Esophagus muscularis mucosa (tissue), 4 donors: Measurements from ENCODE around the gene SAT1.

ENCODE experiments used
- CTCF ChIP-seq, 3 experiments: fragments of 200-600 bp in 2 of 3; fragments of 450-650 bp in 1 of 3; sonication (generic) in 2 of 3; IDR thresholded peaks; one replicate each; pipeline ENCODE4 v1.5.1; 2017 to 2019; ENCODE audit warnings: antibody characterized with exemption in 3 of 3, mild to moderate bottlenecking in 2 of 3, moderate library complexity in 1 of 3
- EP300 ChIP-seq: sonication (generic); formaldehyde crosslinking; IDR thresholded peaks from one replicate; pipeline ENCODE4 v1.6.1; 2017; ENCODE audit warnings: antibody characterized with exemption
- POLR2AphosphoS5 ChIP-seq, 2 donors: sonication (generic); formaldehyde crosslinking; IDR thresholded peaks; one replicate each; pipeline ENCODE4 v1.6.1; 2017; ENCODE audit warnings: antibody characterized with exemption in 2 of 2

- TF ChIP-seq POLR2AphosphoS5 (IDR thresholded peaks at IDR 0.05) (no peak), CTCF (IDR thresholded peaks at IDR 0.05) (no peak), EP300 (no peak)
These were observed 39.4 kb downstream of the SAT1 start for GRCh38 chrX:23822397-23822796.
